Measurements from ENCODE around the gene KCNF1. TPM values are rescaled to one million over a fixed set of nuclear protein-coding genes. Genes with fewer than 3 reads are reported as not detected.

KCNF1 gene
- total and polyA plus RNA-seq, 9 donors: 0.11 to 0.30 (median 0.14) TPM; not detected in 5

DNA sequence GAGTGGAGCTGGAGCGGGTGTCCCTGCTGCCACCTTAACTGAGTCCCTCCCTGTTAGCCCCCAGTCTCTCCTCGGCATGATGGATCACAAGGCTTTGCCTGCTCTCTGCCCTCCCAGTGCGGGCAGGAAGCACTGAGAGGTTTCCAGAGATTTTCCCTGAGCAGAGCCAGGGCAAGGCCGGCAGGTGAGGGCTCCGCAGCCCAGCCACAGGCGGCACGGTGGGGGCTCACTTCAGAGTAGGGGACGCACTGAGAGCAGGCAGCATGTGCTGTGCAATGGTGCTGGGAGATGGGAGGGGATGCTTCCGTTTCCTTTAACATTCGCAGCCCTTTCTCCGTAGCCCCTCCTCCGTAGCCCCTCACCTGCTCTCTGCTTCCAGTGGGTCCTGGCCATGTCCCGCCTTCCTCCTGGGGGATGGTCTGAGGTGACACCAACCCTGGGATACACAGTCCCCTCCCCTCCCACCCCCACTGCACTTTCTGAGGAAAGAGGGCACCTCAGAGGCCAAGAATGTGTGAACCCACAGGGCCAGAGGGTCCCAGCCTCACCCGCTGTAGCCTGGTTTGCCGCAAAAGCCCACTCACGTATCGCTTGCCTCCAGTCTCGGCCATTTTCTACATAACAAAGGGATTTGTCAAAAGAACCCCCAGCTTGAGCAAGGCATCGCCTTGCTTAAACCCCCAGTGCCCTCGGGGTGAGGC lies 10.7 kb downstream of the KCNF1 start:
- intact Hi-C loops (cut with DNase I): no loop called here
- no peaks in the 10 kb centered on the region for H3K27me3 ChIP-seq
- no peak for DNase-seq

DNA sequence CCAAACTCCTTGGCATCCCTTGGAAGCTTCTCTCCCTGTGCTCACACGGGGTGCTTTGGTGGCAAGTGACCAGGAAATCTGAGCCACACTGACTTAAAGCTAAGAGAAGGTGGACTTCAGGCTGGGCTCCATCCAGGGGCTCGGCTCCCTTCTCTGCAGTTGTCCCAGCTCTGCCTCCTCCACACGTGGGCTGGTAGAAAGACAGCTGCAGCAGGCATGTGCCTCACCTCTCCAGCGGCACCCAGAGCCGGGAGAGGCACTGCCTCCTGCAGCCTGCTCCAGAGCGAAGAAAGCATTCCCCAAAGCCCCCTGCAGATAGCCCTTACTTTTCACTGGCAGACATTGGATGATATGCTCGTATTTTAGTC lies 11.3 kb downstream of the KCNF1 start:
- Histone ChIP-seq H3K4me1 (ENCODE audit: insufficient read depth) (peaks cover 2% of the 10 kb centered on the region), H3K27ac (no peak overlapping the region), H3K4me3 (no peak overlapping the region), H3K36me3 (no peaks in the 10 kb centered on the region), H3K27me3 (no peaks in the 10 kb centered on the region), H3K9me3 (no peaks in the 10 kb centered on the region)
- intact Hi-C loops (cut with DNase I): no loop called here
- TF ChIP-seq, protein P1, sequence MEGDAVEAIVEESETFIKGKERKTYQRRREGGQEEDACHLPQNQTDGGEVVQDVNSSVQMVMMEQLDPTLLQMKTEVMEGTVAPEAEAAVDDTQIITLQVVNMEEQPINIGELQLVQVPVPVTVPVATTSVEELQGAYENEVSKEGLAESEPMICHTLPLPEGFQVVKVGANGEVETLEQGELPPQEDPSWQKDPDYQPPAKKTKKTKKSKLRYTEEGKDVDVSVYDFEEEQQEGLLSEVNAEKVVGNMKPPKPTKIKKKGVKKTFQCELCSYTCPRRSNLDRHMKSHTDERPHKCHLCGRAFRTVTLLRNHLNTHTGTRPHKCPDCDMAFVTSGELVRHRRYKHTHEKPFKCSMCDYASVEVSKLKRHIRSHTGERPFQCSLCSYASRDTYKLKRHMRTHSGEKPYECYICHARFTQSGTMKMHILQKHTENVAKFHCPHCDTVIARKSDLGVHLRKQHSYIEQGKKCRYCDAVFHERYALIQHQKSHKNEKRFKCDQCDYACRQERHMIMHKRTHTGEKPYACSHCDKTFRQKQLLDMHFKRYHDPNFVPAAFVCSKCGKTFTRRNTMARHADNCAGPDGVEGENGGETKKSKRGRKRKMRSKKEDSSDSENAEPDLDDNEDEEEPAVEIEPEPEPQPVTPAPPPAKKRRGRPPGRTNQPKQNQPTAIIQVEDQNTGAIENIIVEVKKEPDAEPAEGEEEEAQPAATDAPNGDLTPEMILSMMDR (IDR thresholded peaks at IDR 0.05): no peak
- TF ChIP-seq POLR2A (IDR thresholded peaks at IDR 0.05) (no peak), EP300 (IDR thresholded peaks at IDR 0.05) (no peak)
- no peak for DNase-seq
- WGBS, 3 donors: 74 to 81% (median 77%) methylated on average over 7 of the region's 7 CpGs

More for the DNA sequence above, 10.7 kb downstream of the KCNF1 start:
- no peak overlapping the region for H3K27ac ChIP-seq
- 80 to 86% (median 82%) methylated on average over 20 of the region's 20 CpGs for WGBS, 3 donors
- no peak overlapping the region for H3K4me3 ChIP-seq
- no peak for TF ChIP-seq POLR2A (IDR thresholded peaks at IDR 0.05)
- no peak for TF ChIP-seq EP300 (IDR thresholded peaks at IDR 0.05)
- TF ChIP-seq, protein P1 (IDR thresholded peaks at IDR 0.05): no peak
- H3K4me1 ChIP-seq (ENCODE audit: insufficient read depth): peaks cover 2% of the 10 kb centered on the region
- H3K9me3 ChIP-seq: no peaks in the 10 kb centered on the region
- no peaks in the 10 kb centered on the region for H3K36me3 ChIP-seq

DNA sequence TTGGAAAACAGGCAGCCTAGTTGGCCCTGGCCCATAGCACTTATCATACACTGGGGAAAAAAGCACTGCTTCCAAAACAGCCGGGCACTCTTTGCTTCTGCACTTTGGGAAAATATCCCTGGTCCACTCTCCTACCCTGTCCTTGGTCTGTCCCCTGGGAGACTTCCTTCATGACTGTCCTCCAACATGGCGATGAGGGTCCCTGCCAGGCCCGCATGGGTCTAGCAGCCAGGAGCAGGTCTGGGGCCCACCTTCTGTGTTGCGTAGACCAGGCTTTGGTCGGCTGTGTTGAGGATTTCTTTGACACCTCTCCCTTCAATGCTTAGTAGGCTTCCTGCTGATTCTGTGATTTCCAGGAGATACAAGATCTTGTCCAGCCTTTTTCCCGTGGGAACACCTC lies 12.2 kb downstream of the KCNF1 start:
- H3K4me3 ChIP-seq: no peak overlapping the region
- no peaks in the 10 kb centered on the region for H3K9me3 ChIP-seq
- H3K27me3 ChIP-seq: no peaks in the 10 kb centered on the region
- 85 to 87% (median 86%) methylated on average over 6 of the region's 6 CpGs for WGBS, 3 donors
- peaks cover 2% of the 10 kb centered on the region for H3K4me1 ChIP-seq (ENCODE audit: insufficient read depth)
- TF ChIP-seq, protein P1 (IDR thresholded peaks at IDR 0.05): no peak
- TF ChIP-seq POLR2A (IDR thresholded peaks at IDR 0.05) (no peak), EP300 (IDR thresholded peaks at IDR 0.05) (no peak)
- no peak overlapping the region for H3K27ac ChIP-seq
- intact Hi-C loops (cut with DNase I): no loop called here
- H3K36me3 ChIP-seq: no peaks in the 10 kb centered on the region
- no peak for DNase-seq

DNA sequence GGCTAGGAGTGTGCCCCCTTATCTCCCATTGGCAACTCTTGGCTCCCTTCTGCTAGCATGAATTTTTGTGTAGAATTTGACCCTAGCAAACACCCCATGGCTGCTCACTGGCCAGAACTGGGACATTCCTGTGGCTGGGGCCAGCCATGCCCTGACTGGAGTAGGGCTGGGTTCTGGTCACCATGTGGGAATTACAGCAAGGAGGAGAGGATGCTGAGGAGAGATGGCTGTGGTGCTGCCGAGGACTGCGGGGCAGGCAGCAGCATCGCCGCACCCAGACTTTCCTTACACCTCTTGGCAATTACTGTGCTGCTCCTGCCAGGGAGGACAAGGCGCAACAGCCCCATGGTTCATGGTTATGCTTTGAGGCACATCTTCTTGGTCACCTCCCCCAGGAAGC lies 12.7 kb downstream of the KCNF1 start:
- Histone ChIP-seq H3K9me3 (no peaks in the 10 kb centered on the region), H3K36me3 (no peaks in the 10 kb centered on the region), H3K4me1 (ENCODE audit: insufficient read depth) (no peaks in the 10 kb centered on the region), H3K27ac (no peak overlapping the region), H3K27me3 (no peaks in the 10 kb centered on the region), H3K4me3 (no peak overlapping the region)
- DNase-seq: no peak
- intact Hi-C loops (cut with DNase I): no loop called here
- no peak for TF ChIP-seq EP300 (IDR thresholded peaks at IDR 0.05)
- no peak for TF ChIP-seq POLR2A (IDR thresholded peaks at IDR 0.05)
- TF ChIP-seq, protein P1 (IDR thresholded peaks at IDR 0.05): no peak
- 92 to 95% (median 93%) methylated on average over 5 of the region's 5 CpGs for WGBS, 3 donors
